Activated CD4-positive, CD25-positive, alpha-beta regulatory T cell treated with anti-CD3 and anti-CD28 coated beads, Interleukin-2, amount 50 U/mL, for 24 hours (primary cell): ENCODE data around the gene PHF20.
"Not testable (repeated sequence)": the region's sequence is repeated elsewhere in the genome, so short reads cannot be mapped to it uniquely, and the experiment has no call there.

Experiments
- ATAC-seq, 2 donors: fragments of 150-1000 bp; cut with Tn5 transposase; one replicate each; pipeline ENCODE4 v1.10.0; 2021; ENCODE audit warnings: mild to moderate bottlenecking in 1 of 2, moderate library complexity in 1 of 2

PHF20 gene

DNA sequence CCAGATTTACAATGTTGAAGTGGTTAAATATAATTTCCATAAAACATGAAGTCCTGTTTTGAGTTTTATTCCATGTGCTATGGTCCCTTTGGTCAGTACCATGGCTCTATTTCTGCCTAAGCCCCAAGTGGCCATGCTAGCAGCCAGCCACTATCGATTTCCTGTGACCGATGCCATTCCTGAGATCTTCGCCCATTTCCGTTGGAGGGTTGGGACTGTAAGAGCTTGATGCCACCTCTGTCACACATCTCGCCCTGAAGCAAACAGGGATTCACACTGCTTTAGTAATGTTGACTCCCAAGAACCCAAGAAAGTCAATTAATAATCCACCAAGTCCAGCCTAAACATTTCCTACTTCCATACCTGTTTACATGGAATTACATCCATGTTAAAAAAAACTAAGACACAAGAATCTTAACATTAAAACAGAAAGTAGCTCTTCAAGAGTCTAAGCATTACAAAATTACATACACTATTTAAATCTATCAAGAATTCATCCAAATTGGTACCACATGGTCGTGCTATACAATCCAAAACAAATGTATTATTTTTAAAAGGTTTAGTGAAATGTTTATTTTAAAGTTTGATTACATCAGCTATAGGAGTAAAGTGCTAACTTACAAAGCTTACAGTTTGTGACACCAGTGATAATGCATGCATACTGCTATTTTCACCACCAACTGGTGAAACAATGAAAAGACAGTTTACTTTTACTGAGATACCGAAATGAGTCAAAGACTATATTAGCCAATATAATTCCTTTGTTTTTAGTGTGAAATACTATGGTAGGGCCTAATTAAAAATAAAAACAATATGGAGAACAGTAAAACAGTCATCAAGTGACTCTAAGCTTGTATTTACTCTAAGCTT lies 32.3 kb upstream of the PHF20 start:
- ATAC-seq = no peak

DNA sequence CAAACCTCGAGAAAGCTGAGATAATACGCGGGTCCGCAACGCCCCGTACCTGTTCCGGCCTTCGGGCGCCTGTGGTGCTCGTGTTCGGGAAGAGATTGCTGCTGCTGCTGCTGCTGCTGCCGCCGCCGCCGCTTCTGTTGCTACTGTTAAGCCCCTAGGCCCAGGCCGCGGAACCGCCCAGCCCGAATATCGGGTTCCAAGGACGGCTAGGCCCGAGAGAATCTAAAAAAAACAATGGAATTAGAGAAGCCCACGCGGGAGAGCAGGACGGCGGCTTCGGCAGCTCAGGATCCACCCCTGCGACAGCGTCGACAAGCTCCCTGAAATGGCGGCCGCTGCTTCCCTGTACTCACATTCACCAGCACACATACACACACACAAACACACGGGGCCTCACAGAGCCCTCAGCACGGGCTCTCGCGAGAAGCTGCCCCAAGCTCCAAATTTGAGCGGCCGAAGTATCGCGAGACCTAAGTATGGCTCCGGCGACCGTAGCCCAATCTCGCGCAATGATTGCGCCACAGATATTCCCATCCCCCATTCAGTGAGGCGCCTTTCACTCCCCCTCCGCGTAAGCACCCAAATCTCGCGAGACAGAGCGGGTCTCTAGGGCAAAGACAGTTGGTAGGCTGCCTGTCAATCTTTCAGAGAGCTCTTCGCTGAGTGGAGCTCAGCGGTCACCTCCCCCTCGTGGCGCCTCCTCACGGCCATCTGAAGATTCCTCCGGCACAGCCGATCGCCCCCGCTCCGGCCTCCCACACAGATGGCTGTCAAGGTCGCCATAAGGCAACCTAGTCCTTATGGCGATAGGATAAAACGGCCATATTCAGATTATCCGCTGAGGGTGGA lies 29.7 kb upstream of the PHF20 start, which contains the start of gene RBM39:
TSS of gene RBM39 (minus strand) at position 369 of the 849 bp plus-strand sequence. CDS start 1,386 bp downstream, outside the sequence.
- peak; percentile 82 to 88 for ATAC-seq

GRCh38 chr20:35742741-35743523 lies 28.9 kb upstream of the PHF20 start:
- no peak for ATAC-seq

DNA sequence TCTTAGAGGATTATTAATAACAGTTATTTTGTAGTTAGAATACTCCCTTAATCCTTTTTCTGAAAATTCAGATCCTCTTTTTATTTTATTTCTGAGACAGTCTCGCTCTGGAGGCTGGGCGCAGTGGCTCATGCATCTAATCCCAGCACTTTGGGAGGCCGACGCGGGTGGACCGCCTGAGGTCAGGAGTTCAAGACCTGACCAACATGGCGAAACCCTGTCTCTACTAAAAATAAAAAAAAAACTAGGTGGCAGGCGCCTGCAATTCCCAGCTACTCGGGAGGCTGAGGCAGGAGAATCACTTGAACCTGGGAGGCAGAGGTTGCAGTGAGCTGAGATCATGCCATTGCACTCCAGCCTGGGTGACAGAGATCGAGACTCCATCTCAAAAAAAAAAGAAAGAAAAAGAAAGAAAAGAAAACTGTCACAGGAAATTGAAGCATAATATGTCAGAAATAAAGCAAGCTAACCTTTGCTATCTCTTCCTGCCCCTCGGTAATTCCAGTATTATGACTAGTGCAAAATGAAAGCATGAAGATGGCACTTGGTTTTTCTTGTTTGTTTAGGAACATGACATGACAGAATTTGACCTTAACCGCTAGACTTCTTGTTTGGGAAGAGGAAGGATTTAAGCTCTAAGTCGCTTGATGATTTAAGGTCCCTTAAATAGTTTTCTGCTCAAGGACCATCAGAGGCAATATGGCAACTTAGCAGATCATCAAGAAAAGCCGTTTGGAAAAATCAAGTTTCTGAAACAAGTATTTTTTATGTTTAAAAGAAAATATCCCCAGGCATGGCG lies 27.9 kb upstream of the PHF20 start:
- no peak for ATAC-seq

DNA sequence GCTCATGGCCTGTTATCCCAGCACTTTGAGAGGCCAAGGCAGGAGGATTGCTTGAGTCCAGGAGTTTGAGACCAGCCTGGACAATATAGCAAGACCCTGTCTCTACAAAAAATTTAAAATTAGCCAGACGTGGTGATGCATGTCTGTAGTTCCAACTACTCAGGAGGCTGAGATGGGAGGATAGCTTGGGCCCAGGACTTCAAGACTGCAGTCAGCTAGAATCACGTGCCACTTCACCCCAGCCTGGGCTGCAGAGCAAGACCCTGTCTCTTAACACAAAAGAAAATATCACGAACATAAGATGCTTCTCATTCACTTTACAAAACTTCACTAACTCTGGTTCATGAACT lies 27.3 kb upstream of the PHF20 start:
- ATAC-seq = not testable (repeated sequence)

DNA sequence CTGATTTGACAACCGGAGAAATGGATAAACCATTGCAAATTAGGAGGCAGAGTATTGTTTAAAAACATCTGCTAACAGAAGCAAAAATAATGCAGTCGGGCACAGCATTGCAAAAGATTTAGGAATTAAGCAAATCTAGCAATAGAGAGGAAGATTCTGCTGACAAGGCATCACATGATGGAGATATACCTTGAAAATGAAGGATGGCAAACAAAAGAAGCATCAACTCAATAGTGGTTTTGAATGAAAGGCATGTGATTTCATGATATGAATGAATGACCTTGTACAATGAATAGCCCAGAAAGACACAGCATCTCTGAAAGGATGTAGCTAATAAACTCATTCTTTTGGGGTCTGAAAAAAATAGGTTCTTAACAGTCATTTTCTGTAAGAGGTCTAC lies 21.2 kb upstream of the PHF20 start:
- no peak for ATAC-seq

GRCh38 chr20:35756404-35756803 lies 15.4 kb upstream of the PHF20 start:
- ATAC-seq = no peak

GRCh38 chr20:35757098-35757705 lies 14.6 kb upstream of the PHF20 start:
- ATAC-seq = peak in 1 of 2 donors; percentile 27

GRCh38 chr20:35761548-35761947 lies 10.3 kb upstream of the PHF20 start:
- not testable (repeated sequence) for ATAC-seq

GRCh38 chr20:35762461-35762860 lies 9.4 kb upstream of the PHF20 start:
- no peak for ATAC-seq

DNA sequence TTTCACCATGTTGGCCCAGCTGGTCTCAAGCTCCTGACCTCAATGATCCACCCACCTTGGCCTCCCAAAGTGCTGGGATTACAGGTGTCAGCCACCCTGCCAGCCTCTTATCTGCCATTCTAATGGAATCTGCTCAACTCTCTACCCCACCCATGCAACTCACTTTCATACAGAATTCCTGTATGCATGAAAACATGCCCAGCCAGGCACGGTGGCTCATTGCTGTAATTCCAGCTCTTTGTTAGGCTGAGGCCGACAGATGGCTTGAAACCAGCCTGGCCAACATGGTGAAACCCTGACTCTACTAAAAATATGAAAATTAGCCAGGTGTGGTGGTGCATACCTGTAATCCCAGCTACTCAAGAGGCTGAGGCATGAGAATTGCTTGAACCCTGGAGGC lies 6.9 kb upstream of the PHF20 start:
- ATAC-seq = not testable (repeated sequence)

DNA sequence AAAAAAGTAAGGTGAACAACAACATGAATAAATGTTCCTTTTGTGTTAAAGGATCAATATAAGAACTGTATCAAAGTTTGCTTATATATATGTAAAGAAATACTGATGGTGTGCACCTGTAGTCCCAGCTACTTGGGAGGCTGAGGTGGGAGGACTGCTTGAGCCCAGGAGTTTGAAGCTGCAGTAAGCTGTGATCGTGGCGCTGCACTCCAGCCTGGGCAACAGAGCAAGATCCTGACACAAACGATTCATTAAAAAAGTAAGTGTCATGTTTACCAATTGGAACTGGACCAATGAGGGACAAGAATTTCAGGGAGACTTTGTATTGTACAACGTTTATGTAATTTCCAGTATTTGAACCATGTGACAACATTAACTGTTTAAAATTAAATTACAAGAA lies 5.0 kb upstream of the PHF20 start:
- ATAC-seq = no peak

DNA sequence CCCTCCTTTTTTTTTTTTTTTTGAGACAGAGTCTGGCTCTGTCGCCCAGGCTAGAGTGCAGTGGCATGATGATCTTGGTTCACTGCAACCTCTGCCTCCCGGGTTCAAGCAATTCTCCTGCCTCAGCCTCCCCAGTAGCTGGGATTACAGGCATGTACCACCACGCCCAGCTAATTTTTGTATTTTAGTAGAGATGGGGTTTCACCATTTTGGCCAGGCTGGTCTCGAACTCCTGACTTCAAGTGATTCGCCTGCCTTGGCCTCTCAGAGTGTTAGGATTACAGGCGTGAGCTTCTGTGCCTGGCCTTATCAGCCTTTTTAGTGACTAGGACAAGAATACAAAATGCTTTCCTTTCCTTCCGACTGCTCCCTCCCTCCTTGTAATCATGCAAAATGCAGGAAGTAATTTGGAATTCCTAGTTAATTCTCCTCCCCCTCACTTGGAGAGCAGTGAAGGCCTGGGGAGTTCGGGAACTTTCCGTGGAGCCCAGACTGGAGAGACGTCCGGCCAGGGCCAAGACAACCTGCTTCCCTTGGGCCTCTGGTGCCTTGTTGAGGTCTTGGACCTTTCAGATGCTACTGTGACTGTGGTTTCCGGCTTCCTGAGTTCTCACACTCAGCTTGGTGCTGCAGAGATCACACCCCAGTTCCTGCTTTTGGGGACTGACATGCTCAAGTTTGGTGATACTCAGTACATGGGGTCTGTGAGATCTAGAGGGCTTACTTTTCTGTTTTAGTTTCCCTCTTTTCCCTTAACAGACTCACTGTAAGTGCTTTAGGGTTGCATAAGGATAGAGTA lies 3.9 kb upstream of the PHF20 start:
- no peak for ATAC-seq

DNA sequence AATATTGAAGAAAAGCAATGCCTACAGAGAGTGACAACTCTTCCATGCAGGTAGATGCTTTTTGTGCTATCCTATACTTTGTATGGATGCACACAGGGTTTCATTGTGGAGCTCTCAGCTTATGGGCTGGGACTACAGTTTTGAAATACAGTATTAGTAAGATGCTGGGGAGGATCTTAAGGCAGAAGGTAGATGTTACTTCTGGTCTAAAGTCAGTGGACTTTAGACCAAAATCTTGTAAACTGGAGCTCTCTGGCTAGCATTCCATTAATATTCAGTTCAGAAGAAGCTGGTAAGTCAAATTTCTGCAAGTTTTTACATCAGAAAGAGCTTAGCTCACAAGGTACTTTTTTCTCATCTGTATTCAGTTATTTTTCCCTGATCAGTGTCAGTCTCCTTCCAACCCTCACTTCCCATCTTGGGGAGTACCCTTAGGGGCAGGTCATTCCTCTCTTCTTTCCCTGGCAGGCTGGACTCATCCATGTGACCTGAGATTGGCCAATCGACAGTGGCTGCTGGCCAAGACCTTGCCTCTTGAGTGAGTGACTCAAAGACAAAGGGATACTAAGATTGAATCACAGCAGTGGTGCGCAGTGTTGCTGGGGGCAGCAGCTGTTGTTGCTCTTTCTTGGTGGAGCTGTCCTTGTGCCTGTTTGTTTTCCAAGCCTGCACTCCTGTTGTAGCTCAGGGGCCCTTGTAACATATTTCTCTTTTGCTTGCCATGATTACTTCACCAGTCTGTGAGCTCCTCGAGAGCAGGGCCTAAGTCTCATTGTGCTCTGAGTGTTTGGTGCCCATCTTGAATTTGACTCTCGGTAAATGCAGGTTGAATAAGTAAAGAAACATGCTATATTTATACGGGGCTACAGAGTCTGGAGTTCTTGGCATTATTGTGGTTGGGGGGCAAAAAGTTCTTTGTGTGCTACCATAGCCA lies 2.8 kb upstream of the PHF20 start:
- peak; percentile 6 to 12 for ATAC-seq

- no peak for ATAC-seq
These were observed 487 bp upstream of the PHF20 start for GRCh38 chr20:35771367-35771688.

- no peak for ATAC-seq
These were observed 796 bp downstream of the PHF20 start for GRCh38 chr20:35772563-35773058.

GRCh38 chr20:35773154-35773751 lies 1.4 kb downstream of the PHF20 start:
- ATAC-seq = no peak

GRCh38 chr20:35774391-35774790 lies 2.6 kb downstream of the PHF20 start:
- no peak for ATAC-seq

DNA sequence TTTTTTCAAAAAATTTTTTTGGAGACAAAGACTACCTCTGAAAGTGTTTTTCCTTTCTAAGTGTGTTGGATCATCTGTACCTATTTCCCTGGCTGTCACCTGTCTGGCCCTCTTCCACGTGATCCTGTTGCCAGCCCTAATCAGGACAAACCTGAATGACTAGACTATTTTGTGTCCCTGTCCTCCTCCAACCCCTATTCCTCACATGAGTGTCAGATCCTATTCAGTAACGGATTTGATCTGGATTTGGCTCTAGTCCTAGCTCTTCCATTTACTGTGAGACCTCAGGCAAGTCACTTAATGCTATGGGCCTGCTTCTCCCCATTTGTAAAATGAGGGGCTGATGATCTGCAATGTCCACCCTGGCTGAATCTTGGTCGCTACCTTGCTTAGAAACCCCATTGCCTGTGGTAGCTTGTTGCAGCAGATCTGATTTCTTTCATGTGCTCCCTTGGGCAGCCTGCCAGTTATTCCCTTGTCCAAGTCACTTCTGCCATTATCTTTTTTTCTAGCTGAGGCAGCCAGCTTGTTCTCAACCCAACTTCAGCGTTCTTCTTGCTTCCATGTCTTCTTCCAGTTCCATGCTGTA lies 4.8 kb downstream of the PHF20 start:
- ATAC-seq = no peak
